ENCODE measurements around the gene MEDAG.

MEDAG gene

DNA sequence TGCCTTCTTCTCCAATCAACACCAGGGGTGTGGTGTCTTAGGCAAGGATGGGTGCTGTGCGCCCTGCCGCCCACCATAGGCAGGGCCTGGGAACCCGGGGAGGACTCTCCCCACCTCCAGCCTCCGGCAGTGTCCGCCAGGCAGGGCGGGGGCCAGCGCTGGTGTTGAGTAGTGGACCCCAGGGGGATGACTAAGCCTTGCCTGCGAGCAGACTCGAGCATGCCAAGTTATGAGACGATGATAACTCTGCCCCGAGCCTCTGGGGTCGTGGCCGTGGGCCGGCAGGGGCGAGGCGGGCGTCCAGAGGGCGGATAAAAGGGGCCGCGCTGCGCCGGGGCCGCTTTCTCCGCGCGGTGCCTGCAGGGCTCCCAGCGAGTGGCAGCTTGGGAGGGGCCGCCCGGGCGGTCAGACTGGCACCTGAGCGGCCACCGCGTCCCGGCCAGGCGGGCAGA, at the start of gene MEDAG:
TSS of gene MEDAG (plus strand) at position 340 of the 452 bp plus-strand sequence. CDS start 245 bp downstream, outside the sequence.
- no peak for DNase-seq

- no peak for DNase-seq
Observed at GRCh38 chr13:30857018-30857417, 49.1 kb upstream of the MEDAG start.

GRCh38 chr13:30857636-30858035, 48.4 kb upstream of the MEDAG start:
- DNase-seq = no peak

DNA sequence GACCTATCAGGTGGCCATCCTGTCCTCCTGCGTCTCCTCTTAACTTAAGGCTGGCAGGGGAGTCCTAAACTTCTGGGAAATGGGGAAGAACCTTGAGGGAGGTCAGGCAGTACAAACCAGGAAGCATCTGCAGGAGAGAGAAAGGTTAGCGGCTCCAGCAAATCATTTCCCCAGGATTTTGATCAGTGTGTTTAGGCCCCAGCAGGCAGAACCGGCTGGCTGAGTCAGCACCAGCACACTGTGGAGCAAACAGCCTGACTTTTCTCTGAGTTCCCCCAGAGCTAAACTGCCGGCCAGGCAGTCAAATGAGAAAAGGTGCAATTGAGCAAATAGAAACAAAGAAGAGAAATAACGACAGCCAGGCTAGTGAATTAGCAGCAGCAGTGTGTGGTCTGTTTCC, 46.7 kb upstream of the MEDAG start:
- DNase-seq = peak; percentile 91

GRCh38 chr13:30861163-30861562, 44.9 kb upstream of the MEDAG start:
- peak; percentile 65 for DNase-seq

- no peak for DNase-seq
Observed at GRCh38 chr13:30861836-30862467, 44.1 kb upstream of the MEDAG start.

- peak; percentile 88 for DNase-seq
Observed at GRCh38 chr13:30862707-30863106, 43.4 kb upstream of the MEDAG start.

DNA sequence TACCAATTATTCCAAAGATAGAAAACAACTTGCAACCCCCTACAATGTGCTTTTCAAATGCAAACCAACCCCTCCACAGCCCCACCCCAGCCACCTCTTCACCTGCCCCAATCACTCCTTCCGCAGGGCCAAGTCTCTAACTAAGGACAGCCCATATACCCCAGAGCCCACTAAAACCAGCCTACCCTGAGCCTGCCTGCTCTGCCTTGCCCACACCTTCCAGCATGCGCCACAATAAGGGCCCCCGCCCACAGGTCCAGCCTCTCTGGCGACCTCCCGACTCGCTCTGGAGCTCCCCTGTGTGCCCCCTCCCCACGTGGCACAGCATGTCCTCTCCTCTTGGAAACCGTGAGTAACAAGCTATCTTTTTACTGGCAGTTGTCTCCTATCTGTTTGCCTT, 42.8 kb upstream of the MEDAG start:
- peak; percentile 90 for DNase-seq

DNA sequence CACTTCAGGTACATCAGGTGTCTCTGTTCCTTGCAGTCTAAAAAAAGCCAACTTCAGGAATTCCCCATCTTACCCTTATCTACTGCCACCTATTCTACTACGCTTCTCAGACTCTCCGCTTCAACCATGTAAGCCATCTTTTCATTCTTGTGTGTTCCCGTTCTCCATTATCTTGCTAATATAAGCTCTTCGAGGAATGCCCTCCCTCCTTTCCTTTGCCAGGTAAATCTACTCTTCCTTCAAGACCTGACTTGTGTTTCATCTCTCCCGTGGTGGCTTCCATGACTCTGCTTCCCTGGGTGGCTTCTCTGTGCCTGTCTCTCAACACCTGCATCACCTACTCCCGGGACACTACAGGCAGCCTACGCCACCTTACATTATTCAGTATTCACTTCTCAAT, 42.3 kb upstream of the MEDAG start:
- peak; percentile 81 for DNase-seq

- DNase-seq = peak; percentile 76
Observed at GRCh38 chr13:30864433-30865122, 41.5 kb upstream of the MEDAG start.

- DNase-seq = peak; percentile 97
Observed at GRCh38 chr13:30865123-30866049, 40.7 kb upstream of the MEDAG start.

DNA sequence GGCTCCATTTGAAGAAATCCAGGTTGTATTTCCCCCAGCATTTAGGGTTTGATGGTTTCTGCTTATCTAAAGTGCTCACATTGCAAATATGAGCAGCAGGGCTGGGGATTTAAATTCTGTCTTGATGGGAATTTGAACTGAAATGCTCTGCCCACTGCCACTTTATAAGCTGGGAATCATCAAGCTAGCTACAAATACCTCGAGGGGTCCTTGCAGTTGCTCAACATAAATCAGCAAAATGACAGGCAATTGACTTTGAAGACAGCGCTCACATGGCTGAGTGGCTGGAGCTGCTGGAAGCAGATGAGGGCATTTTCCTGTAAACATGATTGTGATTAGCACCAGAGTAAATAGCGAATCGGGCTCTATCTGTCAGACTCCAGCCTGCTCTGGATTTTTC, 39.4 kb upstream of the MEDAG start:
- no peak for DNase-seq

DNA sequence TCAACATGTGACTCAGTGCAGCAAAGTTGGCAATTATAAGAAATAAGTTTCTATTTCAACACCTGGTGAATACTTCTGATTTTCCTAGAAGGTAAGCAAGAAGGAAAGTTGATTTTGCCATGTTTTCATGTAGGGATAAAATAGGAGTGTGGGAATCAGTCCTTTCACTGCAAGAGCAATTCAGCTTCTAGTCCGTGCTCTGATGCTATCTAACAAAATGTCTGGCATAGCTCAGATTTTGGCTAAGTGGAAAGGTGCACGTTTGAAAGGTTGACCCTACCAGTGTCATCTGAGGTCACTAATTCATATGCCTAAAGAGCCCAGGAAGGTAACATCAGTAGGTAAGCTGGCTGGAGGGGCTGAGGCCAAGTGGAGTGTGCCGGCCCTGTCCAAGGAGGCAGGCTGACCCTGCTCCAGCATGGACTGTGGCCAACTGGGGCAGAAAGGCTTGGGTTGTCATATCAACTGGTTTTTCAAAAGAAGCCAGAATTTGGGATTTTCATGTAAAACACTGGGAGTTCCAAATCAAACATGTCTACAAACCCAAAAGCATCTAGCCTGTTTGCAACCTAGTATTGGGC, 38.9 kb upstream of the MEDAG start:
- DNase-seq = no peak

DNA sequence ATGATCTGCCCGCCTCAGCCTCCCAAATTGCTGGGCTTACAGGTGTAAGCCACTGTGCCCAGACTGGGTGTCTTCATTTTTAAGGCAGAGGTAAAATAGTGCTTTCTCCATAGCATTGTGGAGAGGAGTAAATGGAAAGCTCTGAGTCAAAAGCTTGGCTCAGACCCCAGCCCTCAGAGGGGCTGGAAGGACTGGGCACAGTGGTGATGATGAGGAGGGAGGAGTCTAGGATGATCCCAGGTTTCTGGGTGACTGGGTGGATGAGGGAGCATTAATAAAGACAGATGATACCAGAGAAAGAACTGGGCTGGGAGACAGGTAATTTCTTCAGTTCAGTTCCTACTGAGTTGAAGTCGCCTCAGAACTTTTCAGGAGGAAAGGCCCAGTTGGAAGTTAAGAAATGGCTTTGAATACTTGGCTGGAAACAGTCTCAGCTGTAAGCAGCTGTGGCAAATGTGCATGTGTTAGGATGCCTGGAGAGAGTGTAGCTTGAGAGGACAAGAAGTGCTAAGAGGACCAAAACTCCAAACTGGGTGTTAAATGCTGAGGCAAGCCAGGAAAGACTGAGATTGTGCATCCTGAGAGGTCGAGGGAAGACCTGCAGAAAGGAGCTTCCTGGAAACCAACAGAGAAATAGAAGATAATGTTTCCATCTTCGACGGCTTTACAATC, 37.1 kb upstream of the MEDAG start:
- DNase-seq = no peak

- no peak for DNase-seq
Observed at GRCh38 chr13:30869491-30869890, 36.6 kb upstream of the MEDAG start.

DNA sequence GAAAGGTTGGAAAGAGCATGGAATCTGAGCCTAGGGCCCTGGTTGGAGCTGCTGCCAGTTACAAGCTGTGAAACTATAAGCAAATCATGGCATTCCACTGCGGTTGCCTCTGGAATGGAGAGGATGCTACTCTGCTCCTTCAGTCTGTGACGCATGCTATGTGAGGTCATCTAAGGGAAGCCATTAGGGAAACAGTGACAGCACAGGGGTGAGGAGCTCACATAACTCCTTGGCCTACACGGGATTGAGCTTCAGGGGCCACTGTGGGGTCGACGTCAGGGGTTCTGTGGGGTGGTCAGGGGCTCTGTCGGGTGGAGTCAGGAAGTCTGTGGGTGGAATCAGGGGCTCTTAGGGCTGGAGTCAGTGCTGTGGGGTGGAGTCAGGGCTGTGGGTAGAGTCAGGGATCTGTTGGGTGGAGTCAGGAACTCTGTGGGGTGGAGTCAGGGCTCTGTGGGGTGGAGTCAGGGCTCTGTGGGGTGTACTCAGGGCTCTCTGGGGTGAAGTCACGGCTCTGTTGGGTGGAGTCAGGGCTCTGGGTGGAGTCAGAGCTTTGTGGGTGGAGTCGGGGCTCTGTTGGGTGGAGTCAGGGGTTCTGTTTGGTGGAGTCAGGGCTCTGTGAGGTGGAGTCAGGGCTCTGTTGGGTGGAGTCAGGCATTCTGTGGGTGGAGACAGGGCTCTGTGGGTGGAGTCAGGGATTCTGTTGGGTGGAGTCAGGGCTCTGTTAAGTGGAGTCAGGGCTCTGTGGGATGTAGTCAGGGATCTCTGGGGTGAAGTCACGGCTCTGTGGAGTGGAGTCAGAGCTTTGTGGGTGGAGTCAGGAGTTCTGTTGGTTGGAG, 35.8 kb upstream of the MEDAG start:
- DNase-seq = peak; percentile 71

DNA sequence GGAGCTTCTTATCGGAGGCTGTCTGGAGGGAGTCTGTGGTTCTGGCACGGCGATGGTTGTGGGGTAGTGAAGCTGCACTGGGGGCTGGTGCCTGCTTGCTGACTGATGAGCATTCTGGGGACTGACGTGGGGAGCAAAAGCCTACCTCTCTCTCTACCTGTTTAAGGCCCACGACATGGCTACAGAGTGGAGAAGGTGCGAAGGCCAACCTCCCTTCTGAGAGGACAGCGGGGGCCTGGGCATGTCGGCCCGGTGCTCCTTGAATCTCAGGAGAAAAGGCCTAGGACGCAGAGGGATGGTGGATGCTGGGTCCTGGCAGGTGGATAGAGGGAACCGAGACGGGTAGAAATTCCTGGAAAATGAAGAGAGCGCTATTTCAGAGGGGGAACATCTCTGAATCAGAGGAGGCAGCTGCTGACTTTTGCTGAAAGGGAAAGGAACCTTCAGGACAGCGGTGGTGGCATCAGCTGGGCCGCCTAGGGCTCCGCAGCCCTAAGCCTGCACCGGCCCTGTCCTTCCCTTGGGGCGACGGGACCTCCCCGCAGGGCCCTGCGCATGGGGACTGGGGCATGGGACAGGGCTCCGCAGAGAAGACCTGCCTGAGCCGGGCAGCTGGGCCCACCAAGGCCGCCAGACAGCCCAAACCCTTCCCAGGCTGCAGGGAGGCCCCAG, 35.0 kb upstream of the MEDAG start:
- no peak for DNase-seq

DNA sequence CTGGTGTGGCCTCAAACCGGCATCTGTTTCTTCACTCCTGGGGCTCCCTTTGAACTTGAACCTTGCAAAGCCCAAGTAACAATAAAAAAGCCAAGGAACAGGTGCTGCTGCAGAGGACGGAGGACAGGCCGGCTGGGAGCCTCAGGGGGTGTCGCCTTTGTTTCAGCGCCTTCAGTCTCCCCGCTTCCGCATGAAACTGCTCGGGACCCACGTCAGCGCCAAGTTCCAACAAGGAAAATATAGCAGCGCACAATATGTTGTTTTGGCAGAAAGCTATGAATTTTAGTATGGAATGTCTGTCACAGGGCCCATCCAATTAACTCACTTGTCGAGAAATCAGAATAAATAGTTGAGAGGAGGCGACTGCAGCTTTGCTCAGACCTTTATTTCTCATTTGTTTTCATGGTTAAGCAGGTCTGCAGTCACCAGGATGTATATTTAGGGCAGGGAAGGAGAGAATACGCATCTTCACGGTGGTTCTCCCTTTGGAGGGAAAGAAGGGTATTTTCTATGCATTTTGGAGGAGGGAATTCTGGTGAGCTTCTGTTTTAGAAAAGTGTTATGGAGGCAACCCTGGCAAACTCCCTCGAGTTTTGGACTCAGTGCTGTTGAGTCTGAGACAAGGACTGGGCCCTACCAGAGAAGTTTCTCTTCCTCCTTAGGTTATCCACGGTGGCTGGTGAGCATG, 34.3 kb upstream of the MEDAG start:
- DNase-seq = no peak

GRCh38 chr13:30872276-30872594, 33.8 kb upstream of the MEDAG start:
- DNase-seq = no peak

- no peak for DNase-seq
Observed at GRCh38 chr13:30872685-30873461, 33.2 kb upstream of the MEDAG start.

Measured in NCI-H526 treated with DMSO at 0.1 percent for 48 hours (cell line).